Coronary artery (tissue), 2 donors: ENCODE results near the gene DDX51.

Experiments
- DNase-seq: peaks from one replicate; pipeline ENCODE4 v3.0.0-alpha.2; 2017; ENCODE audit warnings: low spot score
- H3K27ac ChIP-seq, 2 donors: fragments of 200-600 bp; sonication (generic); one replicate each; pipeline ENCODE4 v1.5.1; 2016 to 2019
- H3K4me3 ChIP-seq: fragments of 200-600 bp; sonication (generic); 2 replicates; pipeline ENCODE4 v1.5.1; 2016; ENCODE audit warnings: mild to moderate bottlenecking, moderate library complexity
- CTCF ChIP-seq: fragments of 200-600 bp; sonication (generic); IDR thresholded peaks from one replicate; pipeline ENCODE4 v1.5.1; 2019; ENCODE audit warnings: antibody characterized with exemption

The DDX51 gene

GRCh38 chr12:132178316-132178715, 34.2 kb upstream of the DDX51 start:
- Histone ChIP-seq H3K4me3 (no peak overlapping the region), H3K27ac (no peak overlapping the region)
- no peak for DNase-seq
- no peak for TF ChIP-seq CTCF

- Histone ChIP-seq H3K4me3 (no peak overlapping the region), H3K27ac (no peak overlapping the region)
- no peak for DNase-seq
- TF ChIP-seq CTCF, result no peak
Measured at GRCh38 chr12:132176920-132177551, 32.9 kb upstream of the DDX51 start.

- Histone ChIP-seq H3K27ac (no peak overlapping the region), H3K4me3 (no peak overlapping the region)
- no peak for DNase-seq
- no peak for TF ChIP-seq CTCF
Measured at GRCh38 chr12:132176385-132176919, 32.3 kb upstream of the DDX51 start.

GRCh38 chr12:132175496-132176384, 31.6 kb upstream of the DDX51 start:
- Histone ChIP-seq H3K4me3 (no peak overlapping the region), H3K27ac (no peak overlapping the region)
- no peak for DNase-seq
- no peak for TF ChIP-seq CTCF

- DNase-seq, result no peak
- no peak for TF ChIP-seq CTCF
Measured at GRCh38 chr12:132174839-132175490, 30.8 kb upstream of the DDX51 start.

GRCh38 chr12:132174015-132174838, 30.1 kb upstream of the DDX51 start:
- Histone ChIP-seq H3K4me3 (no peak overlapping the region), H3K27ac (no peak overlapping the region)
- DNase-seq, result no peak
- TF ChIP-seq CTCF, result no peak

More at GRCh38 chr12:132174839-132175490, 30.8 kb upstream of the DDX51 start:
- H3K27ac ChIP-seq, result no peak overlapping the region
- H3K4me3 ChIP-seq, result no peak overlapping the region
